Inferior parietal cortex (tissue), 1 donor: ENCODE measurements around the gene BARD1.
A peak's percentile ranks its signal among the peaks of the same experiment; 100 is the strongest.
"Not testable (repeated sequence)": the region's sequence is repeated elsewhere in the genome, so short reads cannot be mapped to it uniquely, and the experiment has no call there.

Experiments
- DNase-seq: peaks from one replicate; pipeline ENCODE4 v3.0.0-alpha.2; 2016; ENCODE audit errors: extremely low spot score

BARD1 gene

DNA sequence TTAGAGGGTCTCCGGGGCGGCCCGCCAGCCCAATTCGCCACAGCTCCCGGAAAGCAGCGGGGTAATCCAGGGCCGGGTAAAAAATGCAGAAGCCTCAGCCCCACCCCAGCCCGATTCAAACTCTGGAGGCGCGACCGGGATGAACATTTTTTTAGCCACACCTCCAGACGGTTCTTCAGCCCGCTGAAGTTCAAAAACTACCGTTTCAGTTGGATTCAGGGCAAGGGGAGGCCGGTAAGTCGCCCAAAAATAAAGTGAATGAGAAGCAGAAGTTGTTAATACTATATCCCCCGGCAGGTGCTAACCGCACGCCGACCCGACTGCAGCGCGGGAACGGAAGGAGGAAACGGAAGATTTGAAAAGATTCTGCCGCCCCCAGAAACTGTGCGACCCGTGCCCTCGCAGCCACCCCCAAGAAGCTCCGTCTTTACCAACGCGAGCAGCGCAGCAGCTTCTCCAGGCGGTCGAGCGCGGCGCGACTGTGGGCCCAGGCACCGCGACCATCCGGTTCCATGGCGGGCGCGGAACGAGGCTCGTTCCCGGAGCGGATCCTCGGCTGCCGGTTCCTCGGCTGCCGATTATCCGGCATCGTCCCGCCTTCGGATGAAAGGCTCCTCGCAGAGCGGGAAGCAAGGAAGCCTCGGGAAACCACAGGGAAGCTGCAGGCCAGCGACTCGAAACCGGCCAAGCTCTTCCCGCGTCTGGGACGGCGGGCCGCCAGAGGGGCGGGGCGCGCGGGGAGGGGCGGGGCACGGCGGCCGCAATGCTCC lies at the start of gene BARD1:
TSS of gene BARD1 (minus strand) at position 703 of the 770 bp plus-strand sequence. CDS start at position 589, 114 bp downstream.
- DNase-seq: peak; percentile 35

DNA sequence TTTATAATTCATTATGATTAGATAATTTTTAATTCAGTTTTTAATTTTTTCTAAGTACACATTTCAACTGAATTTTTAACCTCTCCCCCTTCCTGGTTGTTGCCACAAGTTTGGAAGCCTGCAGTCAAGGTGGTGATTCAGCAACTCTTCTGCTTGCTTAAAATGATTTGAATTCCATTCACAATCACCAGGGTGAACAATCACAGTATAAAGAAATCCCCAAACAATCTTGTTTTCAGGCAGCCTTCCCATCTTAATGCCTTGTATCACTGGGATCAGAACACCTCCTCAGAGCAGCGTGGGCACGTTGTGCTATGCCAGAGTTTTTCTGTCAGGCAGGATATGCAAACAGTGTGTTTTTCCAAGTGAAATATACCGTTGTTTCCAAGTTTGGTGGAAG lies 46.7 kb upstream of the BARD1 start:
- no peak for DNase-seq

DNA sequence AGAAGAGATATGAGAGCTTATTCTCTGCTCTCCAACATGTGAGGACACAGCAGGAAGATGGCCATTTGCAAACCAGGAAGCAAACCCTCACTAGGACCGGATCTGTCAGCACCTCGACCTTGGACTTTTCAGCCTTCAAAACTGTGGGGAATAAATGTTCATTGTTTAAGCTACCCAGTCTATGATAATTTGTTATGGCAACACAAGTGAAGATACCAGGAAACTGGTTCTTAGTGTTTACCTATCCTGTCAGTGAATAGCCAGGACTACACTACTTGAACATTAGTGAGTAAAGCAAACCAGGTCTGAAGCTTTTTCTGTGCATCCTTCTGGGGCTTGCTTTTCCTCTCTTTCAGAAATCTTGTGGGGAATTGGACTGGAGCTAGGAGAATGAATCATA lies 44.4 kb upstream of the BARD1 start:
- no peak for DNase-seq

DNA sequence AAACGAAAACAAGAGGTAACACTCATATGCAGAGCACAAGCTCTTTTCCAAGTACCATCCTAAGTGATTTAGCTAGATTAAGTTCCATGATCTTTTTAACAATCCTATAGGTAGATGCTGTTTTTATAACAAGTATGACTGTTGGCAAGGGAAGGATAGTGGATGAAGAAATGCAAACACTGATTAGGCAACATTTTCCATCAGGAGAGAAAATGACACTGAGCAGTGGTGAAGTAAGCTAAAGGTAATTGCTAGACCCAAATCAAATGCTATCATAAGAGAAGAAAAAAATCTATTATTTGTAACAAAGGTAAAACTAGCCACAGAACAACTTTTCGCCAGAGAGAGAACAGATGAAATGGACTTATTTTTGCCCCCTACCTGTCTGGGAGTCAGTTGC lies 34.3 kb upstream of the BARD1 start:
- DNase-seq: no peak

DNA sequence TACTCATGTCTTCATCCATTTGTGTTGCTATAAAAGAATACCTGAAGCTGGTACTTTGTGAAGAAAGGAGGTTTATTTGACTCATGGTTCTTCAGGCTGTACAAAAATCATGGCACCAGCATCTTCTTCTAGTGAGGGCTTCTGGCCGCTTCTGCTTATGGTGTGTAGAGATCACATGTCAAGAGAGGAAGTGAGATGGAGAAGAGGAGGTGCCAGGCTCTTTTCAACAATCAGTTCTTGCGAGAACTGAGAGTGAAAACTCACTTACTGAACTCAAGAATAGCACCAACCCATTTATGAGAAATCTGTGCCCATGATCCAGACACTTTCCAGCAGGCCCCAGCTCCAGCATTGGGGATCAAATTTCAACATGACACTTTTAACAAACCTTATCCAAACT lies 30.0 kb upstream of the BARD1 start:
- DNase-seq: no peak

DNA sequence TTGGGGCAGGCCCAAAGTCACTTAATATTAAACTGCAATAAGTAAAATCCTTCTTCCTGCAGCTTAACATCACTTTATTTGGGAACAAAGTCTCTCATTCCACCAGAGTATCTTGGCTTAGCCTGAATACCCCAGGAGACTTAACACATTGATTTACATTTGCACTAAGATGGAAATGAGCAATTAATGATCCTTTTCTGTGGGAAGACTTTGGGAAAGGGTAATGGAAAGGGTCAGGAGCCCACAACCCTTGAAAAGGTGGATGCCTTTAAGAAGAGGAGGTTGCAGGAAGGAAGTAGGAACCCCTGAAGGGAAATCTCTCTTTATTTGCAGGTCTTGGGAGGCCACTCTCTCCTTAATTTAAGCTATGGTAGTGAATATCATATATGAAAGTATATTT lies 28.0 kb upstream of the BARD1 start:
- no peak for DNase-seq

DNA sequence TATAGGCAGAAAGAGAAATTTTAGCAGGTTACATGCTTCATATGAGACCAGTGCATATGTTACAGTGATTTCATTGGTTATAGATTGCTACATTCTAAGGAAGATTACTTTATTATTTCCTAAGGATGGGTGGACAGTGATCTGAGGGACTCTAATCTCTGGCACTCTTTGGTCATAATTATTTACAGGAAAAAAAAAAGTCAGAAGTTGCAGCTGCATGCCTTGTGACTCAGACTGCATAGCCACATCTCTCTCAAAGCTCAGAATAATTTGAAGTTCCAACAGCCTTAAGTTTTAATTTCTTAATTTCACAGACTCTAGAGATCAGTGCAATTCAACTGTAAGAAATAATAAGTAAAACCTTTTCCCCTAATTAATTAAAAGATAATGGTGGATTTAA lies 27.1 kb upstream of the BARD1 start:
- DNase-seq: no peak

DNA sequence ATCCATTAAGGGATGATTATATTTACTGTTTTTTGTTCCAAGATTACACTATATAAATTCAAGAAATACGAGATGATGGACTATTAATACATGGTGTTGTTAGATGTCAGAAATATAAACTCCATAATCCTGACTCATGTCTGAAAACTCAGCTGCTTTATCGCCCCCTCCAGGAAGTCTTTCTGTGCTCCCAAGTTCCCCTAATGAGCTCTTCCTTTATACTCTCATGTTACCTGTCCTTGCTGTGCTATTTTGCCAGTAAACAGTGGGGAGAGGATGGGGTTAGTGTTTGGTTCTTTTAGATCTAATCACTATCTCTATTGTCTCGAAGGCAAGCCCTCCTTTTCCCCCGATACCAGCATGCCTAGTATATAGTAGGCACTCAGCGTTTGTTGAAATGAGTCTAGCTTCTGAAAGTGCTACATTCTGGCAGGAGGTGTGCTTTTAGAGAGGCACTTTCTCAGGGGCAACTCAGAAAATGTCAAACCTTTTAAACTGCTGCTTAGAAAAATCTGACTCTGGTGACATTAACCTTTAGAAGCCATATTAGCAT lies 21.4 kb upstream of the BARD1 start:
- DNase-seq: no peak

DNA sequence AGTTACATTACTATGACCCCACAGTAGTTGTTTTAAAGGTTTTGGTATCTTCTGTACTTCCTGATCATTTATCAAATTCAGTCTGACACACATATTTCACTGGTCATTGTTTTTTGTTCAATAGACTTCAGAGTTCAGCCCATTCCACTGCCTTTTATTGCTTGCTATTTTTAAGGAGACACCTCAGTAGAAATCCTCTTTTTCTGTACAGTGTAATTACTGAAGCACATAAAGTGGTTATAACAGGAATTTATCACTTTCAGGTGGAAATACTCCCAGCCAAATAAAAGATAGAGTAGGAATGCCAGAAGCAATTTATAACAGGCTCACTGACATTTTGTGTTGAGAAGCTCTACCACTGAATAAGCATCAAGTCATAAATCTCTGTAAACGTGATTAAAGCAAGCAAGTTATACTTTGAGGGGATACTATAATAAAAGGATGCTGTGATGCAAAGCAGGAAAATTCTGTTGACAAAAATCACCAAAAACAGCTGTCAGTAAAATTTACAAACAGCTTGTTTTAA lies 6.6 kb upstream of the BARD1 start:
- DNase-seq: no peak

DNA sequence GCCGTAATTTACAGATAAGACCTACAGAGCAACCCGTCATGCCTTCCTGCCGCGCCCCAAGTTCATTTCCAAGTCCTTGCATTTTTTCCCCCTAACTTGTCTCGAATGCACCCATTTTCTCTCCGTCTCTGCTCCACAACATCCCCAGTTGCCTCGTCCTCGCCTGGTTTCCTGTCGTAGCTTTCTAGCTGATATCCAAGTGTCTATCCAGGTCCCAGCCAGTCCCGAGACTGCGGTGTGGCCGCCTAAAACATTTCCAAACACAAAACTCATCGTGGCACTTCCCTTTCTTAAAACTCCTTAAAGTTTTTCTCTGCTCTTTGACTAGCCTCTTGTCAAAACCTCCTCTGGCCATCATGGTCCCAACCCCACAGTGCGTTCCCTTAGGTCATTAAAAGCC lies 1.2 kb upstream of the BARD1 start:
- DNase-seq: no peak

DNA sequence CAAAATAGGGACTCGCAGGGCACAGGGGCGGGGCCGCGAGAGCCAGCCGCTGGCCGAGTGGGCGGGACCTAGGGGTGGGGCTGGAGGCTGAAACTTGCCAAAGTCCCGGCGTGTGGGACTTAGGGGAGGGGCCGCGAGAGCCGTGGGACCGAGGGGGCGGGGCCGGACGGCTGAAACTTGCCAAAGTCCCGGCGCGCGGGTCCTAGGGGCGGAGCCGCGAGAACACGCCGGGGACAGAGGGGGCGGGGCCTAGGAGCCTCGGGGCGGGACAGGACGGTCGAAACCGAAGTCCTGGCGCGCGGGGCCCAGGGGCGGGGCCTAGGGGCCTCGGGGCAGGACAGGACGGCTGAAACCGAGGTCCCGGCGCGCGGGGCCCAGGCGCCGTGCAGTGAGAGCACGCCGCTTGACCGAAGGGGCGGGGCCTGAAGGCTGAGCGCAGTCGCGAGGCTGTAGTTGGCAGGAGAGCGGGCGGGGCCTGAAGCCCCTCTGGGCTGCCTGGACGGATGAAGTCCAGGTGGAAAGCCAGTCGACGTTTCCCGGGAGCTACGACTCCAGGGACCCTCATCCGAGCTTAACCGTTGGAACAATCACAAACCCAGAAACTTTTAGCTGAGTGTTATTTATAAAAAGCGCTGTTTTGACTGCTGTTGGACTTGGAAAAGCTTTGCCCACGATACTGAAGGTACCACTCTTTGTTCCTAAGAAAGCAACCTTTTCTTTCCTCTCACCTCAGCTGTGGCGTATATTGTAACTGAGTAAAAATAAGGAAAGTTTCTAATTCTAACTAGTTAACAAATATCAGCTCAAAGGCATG lies 475 bp upstream of the BARD1 start:
- peak; percentile 81 for DNase-seq

DNA sequence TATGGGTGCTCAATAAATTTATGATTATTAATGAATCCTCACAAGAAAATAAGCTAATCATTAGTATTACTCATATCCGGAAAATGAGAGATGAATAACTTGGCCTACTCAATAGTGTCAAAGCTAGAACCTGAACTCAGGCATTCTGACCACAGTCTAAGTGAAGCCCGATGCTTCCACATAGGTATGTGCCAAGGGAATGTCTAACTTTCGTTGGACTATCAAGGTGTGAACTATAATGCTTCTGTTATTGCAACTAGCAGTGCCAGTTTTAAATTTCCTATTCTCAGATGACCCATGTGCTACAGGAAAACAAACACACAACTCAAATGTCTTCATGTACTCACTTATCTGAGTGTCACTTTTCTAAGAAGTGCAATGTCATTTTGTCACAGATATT lies 1.8 kb downstream of the BARD1 start:
- DNase-seq: no peak

DNA sequence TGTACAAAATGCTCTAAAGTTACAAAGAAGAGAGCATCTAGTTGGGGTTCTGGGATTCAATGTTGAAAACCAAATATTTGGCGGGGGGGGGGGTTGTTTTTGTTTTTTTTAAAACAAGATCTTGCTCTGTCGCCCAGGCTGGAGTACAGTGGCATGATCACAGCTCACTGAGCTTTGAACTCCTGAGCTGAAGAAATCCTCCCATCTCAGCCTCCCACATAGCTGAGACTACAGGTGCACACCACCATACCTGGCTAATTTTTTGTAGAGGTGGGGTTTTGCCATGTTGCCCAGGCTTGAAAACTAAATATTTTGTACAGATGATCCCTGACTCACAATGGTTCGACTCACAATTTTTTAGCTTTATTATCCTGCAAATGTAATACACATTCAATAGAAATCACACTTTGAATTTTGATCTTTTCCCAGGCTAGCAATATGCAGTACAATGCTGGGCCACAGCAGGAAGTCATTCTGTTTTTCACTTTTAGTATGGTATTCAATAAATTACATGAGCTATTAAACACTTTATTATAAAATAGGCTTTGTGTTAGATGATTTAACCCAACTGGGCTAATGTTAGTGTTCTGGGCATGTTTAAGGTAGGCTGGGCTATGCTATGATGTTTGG lies 7.6 kb downstream of the BARD1 start:
- DNase-seq: no peak

DNA sequence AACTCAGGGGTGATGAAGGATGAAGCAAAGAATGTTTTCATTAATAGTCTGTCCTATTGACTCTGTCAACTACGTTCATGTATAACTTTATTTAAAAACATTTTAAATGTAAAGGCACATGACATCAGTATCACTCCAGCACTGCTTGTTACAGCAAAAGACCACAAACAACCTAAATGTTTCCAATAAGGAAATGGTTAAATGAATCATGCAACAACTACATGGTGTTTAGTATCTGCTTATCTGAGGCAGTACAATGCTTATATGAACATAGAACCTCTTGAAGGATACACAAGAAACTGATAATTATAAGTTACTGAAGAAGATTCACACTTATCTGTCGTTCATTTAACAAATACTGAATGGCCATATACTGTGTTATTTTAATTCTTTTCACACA lies 8.4 kb downstream of the BARD1 start:
- no peak for DNase-seq

DNA sequence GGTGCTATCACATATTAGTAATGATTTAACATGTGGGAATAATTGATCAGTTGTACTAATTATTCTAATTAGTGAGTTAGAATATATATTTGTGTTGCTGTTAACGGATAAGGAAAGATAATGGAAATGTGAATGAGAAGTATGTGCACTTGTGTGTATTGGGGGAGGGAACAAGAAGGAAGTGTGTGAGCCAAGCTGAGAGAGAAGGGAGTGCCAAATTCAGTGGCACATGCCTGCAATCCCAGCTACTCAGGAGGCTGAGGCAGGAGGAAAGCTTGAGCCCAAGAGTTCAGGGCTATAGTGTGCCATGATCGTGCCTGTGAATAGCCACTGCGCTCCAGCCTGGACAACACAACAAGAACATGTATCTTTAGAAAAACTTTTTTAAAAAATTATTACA lies 9.3 kb downstream of the BARD1 start:
- no peak for DNase-seq

DNA sequence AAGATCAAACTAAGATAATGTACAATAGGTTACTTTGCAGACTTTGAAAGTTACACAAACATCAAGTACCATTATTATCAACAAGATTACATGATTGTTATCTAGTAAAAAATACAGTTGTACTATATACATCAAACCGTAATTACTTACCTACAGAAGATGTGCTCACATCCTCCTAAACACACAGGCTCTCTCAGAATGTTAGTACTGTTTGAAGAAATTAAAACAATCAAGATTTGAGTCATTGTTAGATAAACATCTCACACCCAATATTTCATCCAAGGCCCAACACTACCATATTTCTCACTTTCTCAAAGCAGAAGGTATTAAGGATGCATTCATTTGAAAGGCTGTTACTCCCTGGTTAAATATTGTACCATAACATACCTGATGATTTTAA lies 12.6 kb downstream of the BARD1 start:
- DNase-seq: no peak

DNA sequence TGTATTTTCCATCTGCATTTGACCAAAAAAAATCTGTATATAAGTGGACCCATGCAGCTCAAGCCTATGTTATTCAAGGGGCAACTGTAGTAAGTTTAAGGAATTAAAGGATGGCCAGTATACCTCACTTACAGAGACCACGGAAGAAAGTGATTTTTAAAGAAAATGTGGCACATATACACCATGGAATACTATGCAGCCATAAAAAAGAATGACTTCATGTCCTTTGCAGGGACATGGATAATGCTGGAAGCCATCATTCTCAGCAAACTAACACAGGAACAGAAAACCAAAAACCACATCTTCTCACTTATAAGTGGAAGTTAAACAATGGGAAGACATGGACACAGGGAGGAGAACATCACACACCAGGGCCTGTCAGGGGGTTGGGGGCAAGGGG lies 26.3 kb downstream of the BARD1 start:
- DNase-seq: not testable (repeated sequence)

DNA sequence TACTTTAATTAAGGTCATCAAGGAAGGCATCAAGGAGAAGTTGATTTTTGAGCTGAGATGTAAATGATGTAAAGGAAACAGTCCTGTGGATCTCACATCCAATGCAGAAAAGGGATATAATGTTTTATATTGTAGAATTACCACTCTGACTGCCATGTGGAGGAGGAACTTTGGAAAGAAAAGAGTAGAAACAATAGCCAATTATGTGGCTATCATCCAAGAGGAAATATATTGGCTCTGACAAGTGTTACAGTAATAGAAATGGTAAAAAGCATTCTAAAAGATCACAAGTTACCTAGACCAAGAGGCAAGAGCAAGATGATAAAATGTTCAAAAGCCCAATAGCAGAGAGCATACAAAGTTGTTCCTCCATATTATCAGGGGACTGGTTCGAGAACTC lies 26.8 kb downstream of the BARD1 start:
- no peak for DNase-seq

DNA sequence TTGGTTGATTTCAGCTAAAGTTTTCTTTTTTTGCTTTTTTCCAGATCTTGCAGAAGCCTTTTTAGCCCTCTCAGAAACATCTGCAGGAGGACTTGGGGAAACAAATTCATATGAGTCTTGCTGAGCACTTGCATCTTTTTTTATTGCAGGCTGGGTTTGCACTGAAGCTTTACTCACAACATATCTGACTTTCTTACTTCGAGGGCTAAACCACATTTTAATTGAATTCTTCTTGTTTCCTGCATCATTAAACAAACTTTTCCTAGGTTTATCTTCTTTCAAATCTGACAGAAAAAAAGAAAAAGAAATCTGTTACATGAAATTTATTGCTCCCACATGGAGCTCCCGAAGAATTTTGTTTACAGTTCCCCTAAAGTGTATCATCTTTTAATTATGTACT lies 28.3 kb downstream of the BARD1 start:
- DNase-seq: no peak

DNA sequence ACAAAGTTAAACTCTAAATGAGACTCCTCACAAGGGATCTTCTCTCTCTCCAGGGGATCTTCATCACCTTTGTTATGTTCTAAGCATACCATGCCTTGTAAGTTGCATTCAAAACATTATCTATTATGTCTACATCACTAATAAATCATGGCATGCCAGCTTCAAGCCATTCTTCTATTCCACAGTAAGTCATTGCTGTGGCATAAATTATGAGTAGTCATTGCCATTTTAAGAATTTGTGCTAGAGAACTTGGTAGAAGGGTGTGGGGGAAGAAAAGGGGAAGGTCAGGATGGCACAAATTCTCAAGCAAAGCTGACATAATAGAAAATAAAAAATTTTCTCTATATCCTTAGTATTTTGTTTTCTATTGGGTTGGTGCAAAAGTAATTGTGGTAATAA lies 33.5 kb downstream of the BARD1 start:
- no peak for DNase-seq

DNA sequence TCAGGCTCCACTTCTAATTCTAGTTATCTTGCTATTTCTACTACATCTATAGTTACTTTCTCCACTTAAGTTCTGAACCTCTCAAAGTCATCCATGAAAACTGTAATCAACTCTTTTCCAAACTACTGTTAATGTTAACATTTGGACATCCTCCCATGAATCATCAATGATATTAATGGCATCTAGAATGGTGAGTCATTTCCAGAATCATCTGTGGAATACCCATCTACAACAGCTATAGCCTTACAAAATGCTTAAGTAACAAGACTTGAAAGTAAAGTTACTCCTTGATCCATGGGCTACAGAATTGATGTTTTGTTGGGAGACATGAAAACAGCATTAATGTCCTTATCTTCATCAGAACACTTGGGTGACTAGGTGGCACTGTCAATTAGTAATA lies 35.4 kb downstream of the BARD1 start:
- no peak for DNase-seq

DNA sequence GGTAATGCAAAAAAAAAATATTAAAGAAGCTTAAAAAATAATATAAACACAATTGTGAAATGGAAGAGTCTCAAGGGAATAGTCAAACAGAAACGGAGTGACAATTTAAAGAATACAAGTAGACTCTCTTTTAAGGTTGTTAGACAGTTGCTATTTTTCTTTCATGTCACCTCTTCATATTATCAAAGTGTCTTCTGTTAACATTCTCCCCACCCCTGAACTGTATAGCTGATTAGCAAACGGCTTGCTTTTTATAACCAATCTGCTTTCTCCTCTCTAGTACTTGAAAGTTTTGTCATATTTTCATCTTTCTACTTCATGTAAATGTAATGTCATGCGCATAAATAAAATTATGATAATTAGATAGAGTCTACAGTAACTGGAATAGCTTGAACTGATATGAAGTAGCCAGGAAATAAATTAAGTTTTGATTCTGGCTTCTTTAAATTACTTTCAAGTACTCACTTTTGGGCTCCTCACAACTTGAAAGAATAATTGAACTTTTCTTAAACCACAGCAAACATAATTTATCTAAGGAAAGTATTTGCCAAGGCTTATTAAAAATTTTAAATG lies 37.0 kb downstream of the BARD1 start:
- DNase-seq: no peak
